Endothelial cell of umbilical vein (primary cell): ENCODE data around the gene CEBPA. TPM values are rescaled to one million over a fixed set of nuclear protein-coding genes. Genes with fewer than 3 reads are reported as not detected.

ENCODE experiments used
- BruUV-seq: library from RNA; stranded (reverse); fragments of 400-500 nt; replicated peaks from 2 replicates; lab custom pipeline; 2021; lab: Mats Ljungman, UMichigan
- CTCF ChIA-PET: fragments of 300-600, 350-600 bp; sonication (Branson Sonifier 250); formaldehyde crosslinking; loops from one replicate; lab custom pipeline; 2021; ENCODE audit warnings: antibody characterized with exemption, inconsistent platforms; lab: Charles Lee
- POLR2A ChIA-PET: fragments of 300-600, 350-600 bp; sonication (Branson Sonifier 250); formaldehyde crosslinking; loops from one replicate; lab custom pipeline; 2021; ENCODE audit warnings: antibody characterized with exemption, inconsistent platforms; lab: Charles Lee
- DNase-seq: peaks from one replicate; pipeline ENCODE4 v3.0.0-alpha.2; 2011; ENCODE audit warnings: low read depth, low spot score
- FAIRE-seq: peaks from 2 replicates; lab custom pipeline; 2011; peaks lifted over from hg19 to GRCh38; lab: Jason Lieb, UNC
- H2AFZ ChIP-seq: 2 replicates; pipeline ENCODE4 v1.6.0; 2012; ENCODE audit warnings: low read depth, low read length, control low read depth, inconsistent platforms
- H3K27ac ChIP-seq: 2 replicates; pipeline ENCODE4 v1.5.1; 2011; ENCODE audit warnings: low read depth, mild to moderate bottlenecking, control low read depth, low read length, moderate library complexity; ENCODE audit not compliant: insufficient read depth
- H3K27me3 ChIP-seq, 2 experiments: 2 replicates each; pipeline versions ENCODE4 v1.6.0 to v1.6.1; 2011; ENCODE audit warnings: low read length in 2 of 2, mixed read lengths in 1 of 2; ENCODE audit not compliant: control insufficient read depth in 2 of 2, insufficient read depth in 2 of 2
- H3K36me3 ChIP-seq, 2 experiments: 2 replicates in 1 of 2; 3 replicates in 1 of 2; pipeline ENCODE4 v1.5.1; 2011; ENCODE audit warnings: low read length in 2 of 2, mild to moderate bottlenecking in 1 of 2, moderate library complexity in 1 of 2; ENCODE audit not compliant: control insufficient read depth in 2 of 2, insufficient read depth in 2 of 2; ENCODE audit errors: extremely low read depth in 1 of 2
- H3K4me1 ChIP-seq: 3 replicates; pipeline ENCODE4 v1.5.1; 2011; ENCODE audit warnings: mild to moderate bottlenecking, low read length; ENCODE audit not compliant: control insufficient read depth, insufficient read depth; ENCODE audit errors: extremely low read depth
- H3K4me2 ChIP-seq: 2 replicates; pipeline ENCODE4 v1.6.1; 2011; ENCODE audit warnings: low read length, control low read depth, mixed read lengths; ENCODE audit not compliant: insufficient read depth
- H3K4me3 ChIP-seq, 3 experiments: fragments of 200-600 bp in 1 of 3; sonication (generic), shearing (Covaris generic) in 1 of 3; replicated peaks in 1 of 3; 2 replicates each; pipeline ENCODE4 v1.5.1; 2011 to 2016; ENCODE audit warnings: control low read depth in 3 of 3, low read length in 3 of 3, mild to moderate bottlenecking in 2 of 3, inconsistent platforms in 1 of 3, low read depth in 1 of 3, moderate library complexity in 1 of 3; ENCODE audit not compliant: insufficient read depth in 1 of 3
- H3K79me2 ChIP-seq: 2 replicates; pipeline ENCODE4 v1.6.0; 2012; ENCODE audit warnings: low read length, inconsistent platforms; ENCODE audit not compliant: control insufficient read depth, insufficient read depth
- H3K9ac ChIP-seq: replicated peaks from 2 replicates; pipeline ENCODE3; 2011; ENCODE audit warnings: low read length, control low read depth; ENCODE audit not compliant: insufficient read depth; ENCODE audit errors: extremely low read depth
- H3K9me1 ChIP-seq: replicated peaks from 3 replicates; pipeline ENCODE4 v1.6.0; 2011; ENCODE audit warnings: mild to moderate bottlenecking, low read length; ENCODE audit not compliant: control insufficient read depth, insufficient read depth; ENCODE audit errors: extremely low read depth
- H3K9me3 ChIP-seq: replicated peaks from 2 replicates; pipeline ENCODE4 v1.5.1; 2012; ENCODE audit warnings: low read length, inconsistent platforms; ENCODE audit not compliant: control insufficient read depth, insufficient read depth
- H4K20me1 ChIP-seq: replicated peaks from 2 replicates; pipeline ENCODE3; 2011; ENCODE audit warnings: mild to moderate bottlenecking, low read length; ENCODE audit not compliant: control insufficient read depth, insufficient read depth; ENCODE audit errors: extremely low read depth
- CTCF ChIP-seq, 2 donors: IDR thresholded peaks; 1 replicate in 1 of 2; 2 replicates in 1 of 2; pipeline ENCODE4 v1.5.1; 2011; ENCODE audit warnings: low read length in 2 of 2, mild to moderate bottlenecking in 2 of 2, moderate library complexity in 2 of 2, control low read depth in 1 of 2, inconsistent platforms in 1 of 2, low read depth in 1 of 2; ENCODE audit not compliant: insufficient read depth in 1 of 2; ENCODE audit errors: extremely low read depth in 1 of 2
- EZH2 ChIP-seq: IDR thresholded peaks from 2 replicates; pipeline ENCODE4 v1.6.1; 2012; ENCODE audit warnings: borderline replicate concordance, low read depth, mild to moderate bottlenecking, moderate library complexity, low read length, inconsistent platforms; ENCODE audit not compliant: severe bottlenecking
- FOS ChIP-seq: IDR thresholded peaks from 2 replicates; pipeline ENCODE4 v1.6.1; 2011; ENCODE audit warnings: mild to moderate bottlenecking, low read length, moderate library complexity, borderline replicate concordance; ENCODE audit not compliant: insufficient read depth
- GATA2 ChIP-seq: IDR thresholded peaks from 2 replicates; pipeline ENCODE4 v1.7.0; 2011; ENCODE audit warnings: low read depth, mild to moderate bottlenecking, moderate library complexity, mixed read lengths, low read length; ENCODE audit not compliant: insufficient read length, insufficient read depth
- JUN ChIP-seq: IDR thresholded peaks from 2 replicates; pipeline ENCODE4 v1.6.1; 2011; ENCODE audit warnings: borderline replicate concordance, low read depth; ENCODE audit not compliant: insufficient read length, insufficient read depth
- MAX ChIP-seq: IDR thresholded peaks from 2 replicates; pipeline ENCODE4 v1.6.1; 2011; ENCODE audit not compliant: insufficient read depth, insufficient read length
- MYC ChIP-seq: IDR thresholded peaks from one replicate; pipeline ENCODE4 v1.6.1; 2011; ENCODE audit warnings: mild to moderate bottlenecking, low read depth, low read length
- POLR2A ChIP-seq: IDR thresholded peaks from 2 replicates; pipeline ENCODE4 v1.6.1; 2012; ENCODE audit warnings: low read depth, mild to moderate bottlenecking, control low read depth, low read length
- POLR2AphosphoS5 ChIP-seq: IDR thresholded peaks from 2 replicates; pipeline ENCODE4 v1.6.1; 2012; ENCODE audit warnings: low read depth, mild to moderate bottlenecking, control low read depth, low read length, moderate library complexity; ENCODE audit not compliant: insufficient read depth
- dilution Hi-C: fragments of 300-500 bp; cut with MboI; formaldehyde crosslinking; loops from one replicate; pipeline ENCODE4 v1.15.0; 2019; ENCODE audit warnings: low sequenced_read_pairs; ENCODE audit not compliant: extremely low pct_ligation_motif_present
- intact Hi-C: fragments of 100-400 bp; cut with micrococcal nuclease; formaldehyde crosslinking; loops from one replicate; pipeline ENCODE4 v1.10.0; 2022
- polyA plus RNA-seq, 4 experiments: library from polyadenylated mRNA; depleted of rRNA in 3 of 4; stranded (reverse) in 3 of 4; unstranded in 1 of 4; fragments of >200 nt; gene quantifications; 2 replicates each; pipeline versions ENCODE4 v1.2.1 to v1.2.3, GENCODE V29; 2011 to 2012; ENCODE audit warnings: missing spikeins in 1 of 4
- total RNA-seq: library from RNA; stranded (reverse); gene quantifications from 2 replicates; pipeline ENCODE4 v1.2.3, GENCODE V29; 2021

CEBPA gene
- total and polyA plus RNA-seq, 2 donors (not counting 3 experiments of a cell fraction or from before 2014, with no cell fraction given), result 0.06 TPM; not detected in 1

GRCh38 chr19:33275933-33276619 lies 26.3 kb downstream of the CEBPA start:
- Histone ChIP-seq H3K36me3 (no peaks in the 10 kb centered on the region), H3K4me3 (no peak overlapping the region), H3K79me2 (no peaks in the 10 kb centered on the region), H3K9me3 (no peaks in the 10 kb centered on the region), H3K4me1 (no peaks in the 10 kb centered on the region), H3K9ac (no peak overlapping the region), H2AFZ (no peak overlapping the region), H3K27me3 (no peaks in the 10 kb centered on the region), H3K27ac (no peak overlapping the region), H4K20me1 (no peaks in the 10 kb centered on the region), H3K4me2 (no peak overlapping the region), H3K9me1 (no peaks in the 10 kb centered on the region)
- intact Hi-C loops (no loop called here), dilution Hi-C loops (no loop called here)
- BruUV-seq, result no TSS peak
- TF ChIP-seq MAX, result no peak
- no peak for TF ChIP-seq JUN
- TF ChIP-seq POLR2A, result no peak
- no peak for TF ChIP-seq MYC
- no peak for TF ChIP-seq EZH2
- no peak for TF ChIP-seq GATA2
- no peak for TF ChIP-seq POLR2AphosphoS5
- TF ChIP-seq CTCF (IDR thresholded peaks at IDR 0.05; ENCODE audit: extremely low read depth in 1 of 2, insufficient read depth in 1 of 2, low read depth in 1 of 2, low read length in 2 of 2), result no peak
- TF ChIP-seq FOS, result no peak
- FAIRE-seq (no peak), DNase-seq (no peak)
- CTCF ChIA-PET, result interaction anchor here (1.4 kb wide), 1 partner anchor 92 kb away, joined by 3 read pairs; no protein-coding TSS in a partner anchor
- POLR2A ChIA-PET, result interaction anchor here (0.6 kb wide), 1 partner anchor 521 kb away, joined by 4 read pairs; the partner anchor contains the start of gene KCTD15
